Ascending aorta (tissue), 2 donors: ENCODE measurements around the gene SLC9A1. TPM values are rescaled to one million over a fixed set of nuclear protein-coding genes. Genes with fewer than 3 reads are reported as not detected.

Experiments
- DNase-seq, 2 donors: peaks; one replicate each; pipeline ENCODE4 v3.0.0-alpha.2; 2019; ENCODE audit warnings: low spot score in 2 of 2
- H3K27ac ChIP-seq, 2 donors: fragments of 200-600 bp; sonication (generic); one replicate each; pipeline ENCODE4 v1.5.1; 2016 to 2017; ENCODE audit warnings: mild to moderate bottlenecking in 1 of 2
- H3K27me3 ChIP-seq: fragments of 200-600 bp; sonication (generic); one replicate; pipeline ENCODE4 v1.5.1; 2017
- H3K36me3 ChIP-seq, 2 donors: fragments of 200-600 bp; sonication (generic); one replicate each; pipeline ENCODE4 v1.5.1; 2016
- H3K4me1 ChIP-seq, 2 donors: fragments of 200-600 bp; sonication (generic); one replicate each; pipeline ENCODE4 v1.5.1; 2016 to 2017; ENCODE audit warnings: mild to moderate bottlenecking in 1 of 2
- H3K4me3 ChIP-seq, 2 donors: fragments of 200-600 bp; sonication (generic); one replicate each; pipeline ENCODE4 v1.5.1; 2016 to 2017; ENCODE audit warnings: mild to moderate bottlenecking in 1 of 2
- H3K9me3 ChIP-seq, 2 donors: fragments of 200-600 bp; sonication (generic); one replicate each; pipeline ENCODE4 v1.5.1; 2016
- CTCF ChIP-seq, 3 experiments: fragments of 200-600 bp in 2 of 3; fragments of 450-650 bp in 1 of 3; sonication (generic) in 2 of 3; IDR thresholded peaks; one replicate each; pipeline ENCODE4 v1.5.1; 2016 to 2019; ENCODE audit warnings: antibody characterized with exemption in 3 of 3, mild to moderate bottlenecking in 1 of 3, moderate library complexity in 1 of 3
- intact Hi-C: fragments of 100-400 bp; cut with DNase I; formaldehyde crosslinking; loops from one replicate; pipeline ENCODE4 v1.15.1; 2023
- total RNA-seq: library from RNA; depleted of rRNA; stranded (reverse); fragments of >200 nt; gene quantifications from one replicate; pipeline ENCODE4 v1.1.0, GENCODE V29; 2016

Gene SLC9A1
- total RNA-seq, 1 donor from 2014 or later = 22.0 TPM

GRCh38 chr1:27070390-27071048 lies 84.4 kb downstream of the SLC9A1 start:
- no peak overlapping the region for H3K4me3 ChIP-seq
- no peak overlapping the region for H3K27ac ChIP-seq
- no peaks in the 10 kb centered on the region for H3K36me3 ChIP-seq
- TF ChIP-seq CTCF (IDR thresholded peaks at IDR 0.05) = no peak
- no peaks in the 10 kb centered on the region for H3K9me3 ChIP-seq
- DNase-seq = no peak
- no peaks in the 10 kb centered on the region for H3K27me3 ChIP-seq
- intact Hi-C loops = no loop called here
- no peaks in the 10 kb centered on the region for H3K4me1 ChIP-seq

- Histone ChIP-seq H3K4me1 (no peaks in the 10 kb centered on the region), H3K36me3 (no peaks in the 10 kb centered on the region), H3K27me3 (no peaks in the 10 kb centered on the region), H3K9me3 (no peaks in the 10 kb centered on the region), H3K4me3 (no peak overlapping the region), H3K27ac (no peak overlapping the region)
- no peak for TF ChIP-seq CTCF (IDR thresholded peaks at IDR 0.05)
- DNase-seq = no peak
- intact Hi-C loops = no loop called here
Observed at GRCh38 chr1:27068922-27069321, 86.0 kb downstream of the SLC9A1 start.

- H3K36me3 ChIP-seq = no peaks in the 10 kb centered on the region
- intact Hi-C loops = no loop called here
- no peaks in the 10 kb centered on the region for H3K9me3 ChIP-seq
- H3K4me1 ChIP-seq = no peaks in the 10 kb centered on the region
- no peak for DNase-seq
- no peak overlapping the region for H3K4me3 ChIP-seq
- H3K27me3 ChIP-seq = no peaks in the 10 kb centered on the region
- no peak for TF ChIP-seq CTCF (IDR thresholded peaks at IDR 0.05)
- no peak overlapping the region for H3K27ac ChIP-seq
Observed at GRCh38 chr1:27065999-27066630, 88.8 kb downstream of the SLC9A1 start.

GRCh38 chr1:27060891-27061290 lies 94.0 kb downstream of the SLC9A1 start:
- no peaks in the 10 kb centered on the region for H3K27me3 ChIP-seq
- H3K4me1 ChIP-seq = no peaks in the 10 kb centered on the region
- H3K27ac ChIP-seq = no peak overlapping the region
- no peak overlapping the region for H3K4me3 ChIP-seq
- no peaks in the 10 kb centered on the region for H3K9me3 ChIP-seq
- intact Hi-C loops = no loop called here
- H3K36me3 ChIP-seq = no peaks in the 10 kb centered on the region
- DNase-seq = no peak
- no peak for TF ChIP-seq CTCF (IDR thresholded peaks at IDR 0.05)

- no peaks in the 10 kb centered on the region for H3K36me3 ChIP-seq
- no peak for DNase-seq
- TF ChIP-seq CTCF (IDR thresholded peaks at IDR 0.05) = no peak
- no peaks in the 10 kb centered on the region for H3K9me3 ChIP-seq
- no peak overlapping the region for H3K27ac ChIP-seq
- H3K27me3 ChIP-seq = no peaks in the 10 kb centered on the region
- intact Hi-C loops = no loop called here
- no peaks in the 10 kb centered on the region for H3K4me1 ChIP-seq
- no peak overlapping the region for H3K4me3 ChIP-seq
Observed at GRCh38 chr1:27058966-27059669, 95.8 kb downstream of the SLC9A1 start.
